ENCODE measurements around the gene TLE4. TPM values are rescaled to one million over a fixed set of nuclear protein-coding genes. Genes with fewer than 3 reads are reported as not detected.

The TLE4 gene
- polyA plus RNA-seq (2012; rRNA removed) = 40.4 and 49.5 TPM in 2 replicates
- polyA plus RNA-seq (2012; cell fraction: cytosol; rRNA removed) = 45.0 and 48.3 TPM in 2 replicates
- 86.9 and 87.3 TPM in 2 replicates for polyA plus RNA-seq (2012; cell fraction: nucleus; rRNA removed)

GRCh38 chr9:79571309-79572031 is at the start of gene TLE4:
TSS of gene TLE4 (plus strand) at chr9:79571965. CDS start at chr9:79572791, 826 bp downstream.
- H3K9ac ChIP-seq = peak within 1 kb of the TSS; percentile 97
- H3K27me3 ChIP-seq (ENCODE audit: insufficient read depth) = no peaks in the 10 kb centered on the region
- WGBS (ENCODE audit: low lambda C conversion rate) = 0% methylated on average over 35 of the region's 48 CpGs
- H3K4me1 ChIP-seq (ENCODE audit: control insufficient read depth in 1 of 2, insufficient read depth in 2 of 2, low read depth in 1 of 2, low read length in 1 of 2) = peaks cover 0 to 5% of the 10 kb centered on the region in 2 experiments; a peak in 2 of 4 replicates
- peak; percentile 95 for DNase-seq
- H3K9me2 ChIP-seq = no peaks in the 10 kb centered on the region
- peaks cover 45% of the 10 kb centered on the region for H3K79me2 ChIP-seq (ENCODE audit: insufficient read depth)
- peak within 1 kb of the TSS; percentile 85 for H3K4me2 ChIP-seq
- CTCF ChIA-PET = interaction anchor here (1.2 to 1.7 kb wide), 4 partner anchors 38 to 444 kb away, joined by 3 to 5 read pairs (median 4); no protein-coding TSS in a partner anchor
- peak within 1 kb of the TSS; percentile 84 for H2AFZ ChIP-seq (ENCODE audit: low read depth)
- H3F3A ChIP-seq (replicated peaks; ENCODE audit: insufficient read depth) = peaks cover 4% of the 10 kb centered on the region
- H4K20me1 ChIP-seq (ENCODE audit: insufficient read depth) = peaks cover 5% of the 10 kb centered on the region; the same call in 1 of the 2 replicates
- H3K9me3 ChIP-seq = no peaks in the 10 kb centered on the region
- H3K27ac ChIP-seq (ENCODE audit: low read depth in 2 of 2, low read length in 1 of 2) = peak within 1 kb of the TSS; percentile 97
- peaks cover 0 to 14% of the 10 kb centered on the region in 2 experiments for H3K36me3 ChIP-seq (replicated peaks in 1 of 2; ENCODE audit: control insufficient read depth in 1 of 2, insufficient read depth in 2 of 2, low read length in 1 of 2)
- POLR2A ChIA-PET = interaction anchor here (0.7 to 1.8 kb wide), 5 partner anchors 12 to 495 kb away, joined by 3 to 8 read pairs (median 3); no protein-coding TSS in a partner anchor
- peak within 1 kb of the TSS; percentile 87 to 97 for H3K4me3 ChIP-seq (ENCODE audit: low read depth in 2 of 2, low read length in 1 of 2)
- TF ChIP-seq FOSL2 (IDR thresholded peaks at IDR 0.05; ENCODE audit: borderline replicate concordance, low read depth) (no peak; the same call in 1 of the 2 replicates), NFIC (IDR thresholded peaks at IDR 0.05; ENCODE audit: borderline replicate concordance) (0 out of 2 replicates have a peak, but pooled peaks have one; percentile 4), ELF1 (IDR thresholded peaks at IDR 0.05) (peak; percentile 56; the same call in 1 of the 2 replicates), PBX3 (IDR thresholded peaks at IDR 0.05) (peak; percentile 98), NRF1 (IDR thresholded peaks at IDR 0.05; ENCODE audit: low read depth, low read length) (no peak), EP300 (IDR thresholded peaks at IDR 0.05; ENCODE audit: borderline replicate concordance in 1 of 2, low read depth in 1 of 2, low read length in 1 of 2) (peak in 1 of 2 experiments; percentile 37; a peak in 1 of 4 replicates), MEF2A (IDR thresholded peaks at IDR 0.05; ENCODE audit: borderline replicate concordance, low read depth) (peak; percentile 44; the same call in 1 of the 2 replicates), MAX (IDR thresholded peaks at IDR 0.05; ENCODE audit: low read depth) (peak; percentile 82), REST (IDR thresholded peaks at IDR 0.05; ENCODE audit: low read depth, low read length) (0 out of 2 replicates have a peak, but pooled peaks have one; percentile 60), CTCF (IDR thresholded peaks at IDR 0.05) (no peak), GATA2 (CRISPR knock-in tag; IDR thresholded peaks at IDR 0.05) (no peak), RFX5 (IDR thresholded peaks at IDR 0.05; ENCODE audit: low read length) (no peak), RAD21 (IDR thresholded peaks at IDR 0.05; ENCODE audit: low read length) (0 out of 2 replicates have a peak, but pooled peaks have one; percentile 36), YY1 (IDR thresholded peaks at IDR 0.05; ENCODE audit: low read depth) (no peak), TEAD4 (IDR thresholded peaks at IDR 0.05; ENCODE audit: borderline replicate concordance, insufficient read depth) (no peak), RCOR1 (IDR thresholded peaks at IDR 0.05; ENCODE audit: low read length) (peak; percentile 74), RXRA (IDR thresholded peaks at IDR 0.05; ENCODE audit: borderline replicate concordance, low read depth) (no peak), FOXJ3 (CRISPR knock-in tag; IDR thresholded peaks at IDR 0.05) (no peak), USF2 (IDR thresholded peaks at IDR 0.05; ENCODE audit: borderline replicate concordance, low read depth, low read length) (no peak), CHD2 (IDR thresholded peaks at IDR 0.05; ENCODE audit: low read length, partially characterized antibody) (peak; percentile 61), MXI1 (IDR thresholded peaks at IDR 0.05; ENCODE audit: low read depth, low read length) (peak; percentile 92), POLR2AphosphoS5 (IDR thresholded peaks at IDR 0.05; ENCODE audit: low read depth, low read length) (peak; percentile 100), GABPA (IDR thresholded peaks at IDR 0.05; ENCODE audit: low read depth) (no peak; the same call in 1 of the 2 replicates), JUND (IDR thresholded peaks at IDR 0.05) (no peak), FOXM1 (IDR thresholded peaks at IDR 0.05; ENCODE audit: low read depth) (peak; percentile 30; the same call in 1 of the 2 replicates)

All from SK-N-SH (cell line).